ENCODE data around the gene TPTE. TPM values are rescaled to one million over a fixed set of nuclear protein-coding genes. Genes with fewer than 3 reads are reported as not detected.
A peak's percentile ranks its signal among the peaks of the same experiment; 100 is the strongest.
"Not testable (repeated sequence)": the region's sequence is repeated elsewhere in the genome, so short reads cannot be mapped to it uniquely, and the experiment has no call there.

TPTE gene
- total RNA-seq, 2 donors from 2014 or later, result not detected

GRCh38 chr21:10639123-10639522 is 117.7 kb downstream of the TPTE start:
- Histone ChIP-seq H3K27me3 (replicated peaks; ENCODE audit: insufficient read depth) (no peaks in the 10 kb centered on the region), H3K9me3 (peaks cover 17% of the 10 kb centered on the region), H3K4me1 (ENCODE audit: control insufficient read depth in 1 of 2, low read depth in 2 of 2) (no peaks in the 10 kb centered on the region), H3K4me3 (no peak overlapping the region), H3K36me3 (no peaks in the 10 kb centered on the region), H3K27ac (no peak overlapping the region)
- DNase-seq (ENCODE audit: low spot score) (no peak), ATAC-seq (ENCODE audit: insufficient number of reproducible peaks, low FRiP score, low read depth) (peak; percentile 1)
- TF ChIP-seq CTCF (IDR thresholded peaks at IDR 0.05), result no peak

GRCh38 chr21:10639746-10640145 is 118.4 kb downstream of the TPTE start:
- not testable (repeated sequence) for ATAC-seq (ENCODE audit: insufficient number of reproducible peaks, low FRiP score, low read depth); H3K4me1 ChIP-seq (ENCODE audit: control insufficient read depth in 1 of 2, low read depth in 2 of 2); H3K36me3 ChIP-seq; H3K27ac ChIP-seq; DNase-seq (ENCODE audit: low spot score); H3K27me3 ChIP-seq (replicated peaks; ENCODE audit: insufficient read depth); H3K4me3 ChIP-seq
- peaks cover 13% of the 10 kb centered on the region for H3K9me3 ChIP-seq

GRCh38 chr21:10640446-10640845 is 119.1 kb downstream of the TPTE start:
- Histone ChIP-seq H3K9me3 (peaks cover 13% of the 10 kb centered on the region), H3K27ac (no peak overlapping the region), H3K4me3 (no peak overlapping the region), H3K4me1 (ENCODE audit: control insufficient read depth in 1 of 2, low read depth in 2 of 2) (no peaks in the 10 kb centered on the region), H3K27me3 (replicated peaks; ENCODE audit: insufficient read depth) (no peaks in the 10 kb centered on the region), H3K36me3 (no peaks in the 10 kb centered on the region)
- no peak for TF ChIP-seq CTCF (IDR thresholded peaks at IDR 0.05)
- DNase-seq (ENCODE audit: low spot score) (no peak), ATAC-seq (ENCODE audit: insufficient number of reproducible peaks, low FRiP score, low read depth) (no peak)

- H3K27ac ChIP-seq, result no peak overlapping the region
- ATAC-seq (ENCODE audit: insufficient number of reproducible peaks, low FRiP score, low read depth) (no peak), DNase-seq (ENCODE audit: low spot score) (no peak)
- no peaks in the 10 kb centered on the region for H3K36me3 ChIP-seq
- no peak for TF ChIP-seq CTCF (IDR thresholded peaks at IDR 0.05)
- no peaks in the 10 kb centered on the region for H3K4me1 ChIP-seq (ENCODE audit: control insufficient read depth in 1 of 2, low read depth in 2 of 2)
- peaks cover 10% of the 10 kb centered on the region for H3K9me3 ChIP-seq
- no peak overlapping the region for H3K4me3 ChIP-seq
- no peaks in the 10 kb centered on the region for H3K27me3 ChIP-seq (replicated peaks; ENCODE audit: insufficient read depth)
Observed at GRCh38 chr21:10641107-10641506, 119.7 kb downstream of the TPTE start.

- not testable (repeated sequence) for H3K4me1 ChIP-seq (ENCODE audit: control insufficient read depth in 1 of 2, low read depth in 2 of 2); ATAC-seq (ENCODE audit: insufficient number of reproducible peaks, low FRiP score, low read depth); H3K27ac ChIP-seq; H3K9me3 ChIP-seq; H3K36me3 ChIP-seq; DNase-seq (ENCODE audit: low spot score); H3K27me3 ChIP-seq (replicated peaks; ENCODE audit: insufficient read depth); H3K4me3 ChIP-seq
Observed at GRCh38 chr21:10645667-10646066, 124.3 kb downstream of the TPTE start.

- DNase-seq (ENCODE audit: low spot score); H3K36me3 ChIP-seq; H3K27ac ChIP-seq; H3K4me1 ChIP-seq (ENCODE audit: control insufficient read depth in 1 of 2, low read depth in 2 of 2); H3K9me3 ChIP-seq; H3K4me3 ChIP-seq; ATAC-seq (ENCODE audit: insufficient number of reproducible peaks, low FRiP score, low read depth); H3K27me3 ChIP-seq (replicated peaks; ENCODE audit: insufficient read depth): not testable (repeated sequence)
Observed at GRCh38 chr21:10649350-10650149, 128.2 kb downstream of the TPTE start.

GRCh38 chr21:10650297-10650696 is 128.9 kb downstream of the TPTE start:
- DNase-seq (ENCODE audit: low spot score); H3K27me3 ChIP-seq (replicated peaks; ENCODE audit: insufficient read depth); H3K36me3 ChIP-seq; H3K27ac ChIP-seq; H3K4me1 ChIP-seq (ENCODE audit: control insufficient read depth in 1 of 2, low read depth in 2 of 2); H3K4me3 ChIP-seq; H3K9me3 ChIP-seq; ATAC-seq (ENCODE audit: insufficient number of reproducible peaks, low FRiP score, low read depth): not testable (repeated sequence)
